ENCODE data around the gene LGALS1.

GRCh38 chr22:37709445-37709765, 34.0 kb downstream of the LGALS1 start:
- TF ChIP-seq POLR2A (IDR thresholded peaks at IDR 0.05; ENCODE audit: low read depth, low read length) (no peak), TAF1 (IDR thresholded peaks at IDR 0.05; ENCODE audit: borderline replicate concordance, low read depth, low read length) (no peak), POLR2AphosphoS5 (IDR thresholded peaks at IDR 0.05; ENCODE audit: low read depth, low read length) (no peak)
